Stimulated activated CD8-positive, alpha-beta memory T cell treated with anti-CD3 and anti-CD28 coated beads, Interleukin-7, amount 100 ng/mL, for 48 hours (primary cell): ENCODE measurements around the gene HACD1.
"Not testable (repeated sequence)": the region's sequence is repeated elsewhere in the genome, so short reads cannot be mapped to it uniquely, and the experiment has no call there.

ENCODE experiments used
- DNase-seq, 2 donors: peaks; one replicate each; pipeline ENCODE4 v3.0.0-alpha.2; 2020; ENCODE audit warnings: low read depth in 1 of 2; ENCODE audit errors: extremely low read depth in 1 of 2

Gene HACD1

GRCh38 chr10:17643755-17644484 lies 26.7 kb upstream of the HACD1 start, which contains the start of gene STAM:
TSS of gene STAM (plus strand) at chr10:17644151. CDS start at chr10:17644340, 189 bp downstream.
- peak; percentile 77 to 89 for DNase-seq

GRCh38 chr10:17643339-17643754 lies 26.2 kb upstream of the HACD1 start:
- no peak for DNase-seq

GRCh38 chr10:17640331-17640816 lies 23.2 kb upstream of the HACD1 start:
- DNase-seq = no peak

GRCh38 chr10:17637869-17638268 lies 20.7 kb upstream of the HACD1 start:
- no peak for DNase-seq

GRCh38 chr10:17633353-17633752 lies 16.2 kb upstream of the HACD1 start:
- no peak for DNase-seq

GRCh38 chr10:17632590-17632989 lies 15.4 kb upstream of the HACD1 start:
- not testable (repeated sequence) for DNase-seq

- no peak for DNase-seq
Measured at GRCh38 chr10:17626656-17627055, 9.5 kb upstream of the HACD1 start.

- no peak for DNase-seq
Measured at GRCh38 chr10:17624996-17625395, 7.8 kb upstream of the HACD1 start.

- no peak for DNase-seq
Measured at GRCh38 chr10:17622061-17622460, 4.9 kb upstream of the HACD1 start.

GRCh38 chr10:17616403-17617030 lies 657 bp downstream of the HACD1 start:
- DNase-seq = peak; percentile 6 to 7

- DNase-seq = no peak
Measured at GRCh38 chr10:17609523-17610079, 7.6 kb downstream of the HACD1 start.

GRCh38 chr10:17607603-17608332 lies 9.4 kb downstream of the HACD1 start:
- no peak for DNase-seq

- no peak for DNase-seq
Measured at GRCh38 chr10:17607060-17607459, 10.1 kb downstream of the HACD1 start.

GRCh38 chr10:17606547-17607040 lies 10.6 kb downstream of the HACD1 start:
- DNase-seq = no peak

- no peak for DNase-seq
Measured at GRCh38 chr10:17605936-17606335, 11.2 kb downstream of the HACD1 start.

GRCh38 chr10:17599089-17599488 lies 18.1 kb downstream of the HACD1 start:
- DNase-seq = no peak

- no peak for DNase-seq
Measured at GRCh38 chr10:17597386-17597785, 19.8 kb downstream of the HACD1 start.

- no peak for DNase-seq
Measured at GRCh38 chr10:17590969-17591645, 26.1 kb downstream of the HACD1 start.

- DNase-seq = not testable (repeated sequence)
Measured at GRCh38 chr10:17589316-17589715, 27.9 kb downstream of the HACD1 start.

- no peak for DNase-seq
Measured at GRCh38 chr10:17588420-17588819, 28.8 kb downstream of the HACD1 start.
